SK-N-SH treated with all-trans-retinoic acid at 6 μM for 48 hours (cell line): ENCODE results near the gene BTBD3.
A peak's percentile ranks its signal among the peaks of the same experiment; 100 is the strongest.

Experiments
- ATAC-seq: fragments of 200-7000 bp; cut with Tn5 transposase; 3 replicates; pipeline ENCODE4 v1.9.1; 2020; ENCODE audit warnings: mild to moderate bottlenecking, moderate library complexity
- ARNTL ChIP-seq: fragments of 450-650 bp; formaldehyde crosslinking; IDR thresholded peaks from 2 replicates; pipeline ENCODE4 v1.5.0; 2020; ENCODE audit warnings: low read depth, mild to moderate bottlenecking, moderate library complexity, borderline replicate concordance
- BACH2 ChIP-seq: fragments of 250-450 bp; sonication (Bioruptor Pico); IDR thresholded peaks from 2 replicates; pipeline ENCODE4 v1.9.0; 2021; ENCODE audit warnings: mild to moderate bottlenecking, borderline replicate concordance
- CSDC2 ChIP-seq: fragments of 250-450 bp; sonication (Bioruptor Pico); IDR thresholded peaks from 2 replicates; pipeline ENCODE4 v1.5.0; 2020; ENCODE audit warnings: mild to moderate bottlenecking, moderate library complexity
- ESRRG ChIP-seq: fragments of 250-450 bp; sonication (Bioruptor Pico); IDR thresholded peaks from 2 replicates; pipeline ENCODE4 v1.6.1; 2021; ENCODE audit warnings: mild to moderate bottlenecking
- GLIS3 ChIP-seq: fragments of 250-450 bp; sonication (Bioruptor Pico); IDR thresholded peaks from 2 replicates; pipeline ENCODE4 v1.5.0; 2020; ENCODE audit warnings: mild to moderate bottlenecking, moderate library complexity
- ISL1 ChIP-seq: fragments of 250-450 bp; sonication (Bioruptor Pico); IDR thresholded peaks from 2 replicates; pipeline ENCODE4 v2.1.2; 2022; ENCODE audit warnings: mild to moderate bottlenecking, moderate library complexity
- PPARA ChIP-seq: fragments of 250-450 bp; sonication (Bioruptor Pico); IDR thresholded peaks from 2 replicates; pipeline ENCODE4 v1.5.0; 2020; ENCODE audit warnings: mild to moderate bottlenecking, borderline replicate concordance
- RARB ChIP-seq: fragments of 250-450 bp; sonication (Bioruptor Pico); IDR thresholded peaks from 2 replicates; pipeline ENCODE4 v1.8.0; 2021; ENCODE audit warnings: mild to moderate bottlenecking, moderate library complexity
- TCF4 ChIP-seq: fragments of 250-450 bp; sonication (Bioruptor Pico); IDR thresholded peaks from 2 replicates; pipeline ENCODE4 v1.8.0; 2021; ENCODE audit warnings: mild to moderate bottlenecking, moderate library complexity, borderline replicate concordance
- TOX ChIP-seq: fragments of 250-450 bp; sonication (Bioruptor Pico); IDR thresholded peaks from 2 replicates; pipeline ENCODE4 v1.8.0; 2021; ENCODE audit warnings: mild to moderate bottlenecking, moderate library complexity, borderline replicate concordance
- ZC3H10 ChIP-seq: fragments of 250-450 bp; sonication (Bioruptor Pico); IDR thresholded peaks from 2 replicates; pipeline ENCODE4 v1.5.1; 2021; ENCODE audit warnings: mild to moderate bottlenecking, moderate library complexity
- ZFP3 ChIP-seq: fragments of 250-450 bp; sonication (Bioruptor Pico); IDR thresholded peaks from 2 replicates; pipeline ENCODE4 v1.5.0; 2020; ENCODE audit warnings: mild to moderate bottlenecking, moderate library complexity
- ZFP30 ChIP-seq: fragments of 450-650 bp; formaldehyde crosslinking; IDR thresholded peaks from 2 replicates; pipeline ENCODE4 v1.5.0; 2022; ENCODE audit warnings: mild to moderate bottlenecking, moderate library complexity
- ZNF565 ChIP-seq: fragments of 450-650 bp; formaldehyde crosslinking; conservative IDR thresholded peaks from 2 replicates; pipeline ENCODE4 v1.5.0; 2020; ENCODE audit warnings: low read depth, mild to moderate bottlenecking, moderate library complexity
- ZNF70 ChIP-seq: fragments of 450-650 bp; formaldehyde crosslinking; IDR thresholded peaks from 2 replicates; pipeline ENCODE4 v1.5.0; 2020; ENCODE audit warnings: mild to moderate bottlenecking, moderate library complexity
- ZNF8 ChIP-seq: fragments of 450-650 bp; formaldehyde crosslinking; IDR thresholded peaks from 2 replicates; pipeline ENCODE4 v1.5.0; 2020; ENCODE audit warnings: mild to moderate bottlenecking, moderate library complexity
- TF ChIP-seq, protein P1 (sequence below): fragments of 250-450 bp; sonication (Bioruptor Pico); IDR thresholded peaks from 2 replicates; pipeline ENCODE4 v1.5.0; 2020; ENCODE audit warnings: mild to moderate bottlenecking, moderate library complexity
- TF ChIP-seq, protein P2 (sequence below): fragments of 250-450 bp; sonication (Bioruptor Pico); IDR thresholded peaks from 2 replicates; pipeline ENCODE4 v1.8.0; 2020; ENCODE audit warnings: mild to moderate bottlenecking, moderate library complexity, borderline replicate concordance
- TF ChIP-seq, protein P3 (sequence below): fragments of 250-450 bp; sonication (Bioruptor Pico); IDR thresholded peaks from 2 replicates; pipeline ENCODE4 v1.8.0; 2021; ENCODE audit warnings: low read depth, mild to moderate bottlenecking, moderate library complexity, borderline replicate concordance
- TF ChIP-seq, protein P4 (sequence below): fragments of 250-450 bp; sonication (Bioruptor Pico); IDR thresholded peaks from 2 replicates; pipeline ENCODE4 v1.5.1; 2020; ENCODE audit warnings: low read depth, mild to moderate bottlenecking, moderate library complexity
- TF ChIP-seq, protein P5 (sequence below): fragments of 250-450 bp; sonication (Bioruptor Pico); IDR thresholded peaks from 2 replicates; pipeline ENCODE4 v1.5.1; 2021; ENCODE audit warnings: mild to moderate bottlenecking, moderate library complexity

BTBD3 gene

DNA sequence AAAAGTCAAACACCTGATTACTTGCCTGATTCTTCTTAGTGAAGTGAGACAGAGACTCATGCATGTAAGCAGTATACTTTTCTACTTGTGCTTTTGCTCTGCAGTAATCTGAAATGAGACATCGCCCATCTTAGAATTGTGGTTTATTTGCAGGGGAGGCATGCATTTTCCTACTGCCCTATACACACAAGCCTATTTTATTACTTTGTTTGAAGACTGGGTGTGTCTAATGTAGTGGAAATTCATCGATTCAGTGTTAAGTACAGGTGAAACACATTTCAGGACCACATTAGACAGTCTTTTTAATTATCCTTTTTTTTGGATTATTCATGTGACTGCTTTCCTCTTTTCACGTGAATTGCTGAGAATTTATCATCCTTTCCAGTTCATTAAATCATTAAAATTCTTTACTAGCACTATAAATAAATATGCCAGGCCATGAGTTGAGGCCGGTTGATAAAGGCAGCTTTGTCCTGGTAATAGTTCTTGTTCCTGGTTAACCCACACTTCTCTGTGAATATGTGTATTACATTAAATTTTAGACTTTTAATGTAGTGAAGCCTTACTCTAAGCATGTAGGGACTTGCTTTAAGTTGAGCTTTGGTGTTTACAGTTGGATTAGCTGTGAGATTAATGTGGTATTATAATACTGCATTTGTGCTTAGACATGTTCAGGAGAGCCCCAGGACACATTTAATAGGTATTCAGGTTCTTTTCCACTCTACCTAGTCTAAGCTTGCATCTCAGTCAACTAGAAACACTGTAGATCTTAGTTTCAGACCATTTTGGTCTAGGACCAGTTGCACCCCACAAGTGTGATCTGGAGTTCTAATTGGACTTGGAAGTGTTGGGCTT, 10.8 kb upstream of the BTBD3 start:
- TF ChIP-seq PPARA (CRISPR knock-in tag) = no peak
- peak; percentile 71 for TF ChIP-seq ISL1 (CRISPR knock-in tag)
- no peak for TF ChIP-seq BACH2 (CRISPR knock-in tag)
- TF ChIP-seq, all 23 proteins: peak for 1
- ATAC-seq = no peak

DNA sequence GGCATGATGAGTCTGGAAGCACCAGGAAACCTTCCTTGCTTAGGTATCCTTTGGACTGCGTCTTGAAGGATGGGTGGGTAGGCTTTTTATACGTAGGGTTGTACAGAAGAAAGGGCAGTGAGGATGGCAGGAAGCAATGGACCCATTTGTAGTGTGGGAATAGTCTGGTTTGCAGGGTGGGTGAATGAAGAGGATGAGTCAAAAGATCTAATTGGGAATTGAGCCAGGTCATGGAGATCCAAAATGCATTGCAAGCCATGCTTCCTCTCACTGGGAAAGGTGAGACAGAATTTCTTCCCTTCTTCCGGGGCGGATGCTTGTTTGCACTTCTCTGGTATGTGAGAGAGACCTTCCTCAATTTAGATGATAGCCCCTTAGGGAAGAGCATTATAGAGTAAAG, 10.1 kb upstream of the BTBD3 start:
- TF ChIP-seq, protein P1, sequence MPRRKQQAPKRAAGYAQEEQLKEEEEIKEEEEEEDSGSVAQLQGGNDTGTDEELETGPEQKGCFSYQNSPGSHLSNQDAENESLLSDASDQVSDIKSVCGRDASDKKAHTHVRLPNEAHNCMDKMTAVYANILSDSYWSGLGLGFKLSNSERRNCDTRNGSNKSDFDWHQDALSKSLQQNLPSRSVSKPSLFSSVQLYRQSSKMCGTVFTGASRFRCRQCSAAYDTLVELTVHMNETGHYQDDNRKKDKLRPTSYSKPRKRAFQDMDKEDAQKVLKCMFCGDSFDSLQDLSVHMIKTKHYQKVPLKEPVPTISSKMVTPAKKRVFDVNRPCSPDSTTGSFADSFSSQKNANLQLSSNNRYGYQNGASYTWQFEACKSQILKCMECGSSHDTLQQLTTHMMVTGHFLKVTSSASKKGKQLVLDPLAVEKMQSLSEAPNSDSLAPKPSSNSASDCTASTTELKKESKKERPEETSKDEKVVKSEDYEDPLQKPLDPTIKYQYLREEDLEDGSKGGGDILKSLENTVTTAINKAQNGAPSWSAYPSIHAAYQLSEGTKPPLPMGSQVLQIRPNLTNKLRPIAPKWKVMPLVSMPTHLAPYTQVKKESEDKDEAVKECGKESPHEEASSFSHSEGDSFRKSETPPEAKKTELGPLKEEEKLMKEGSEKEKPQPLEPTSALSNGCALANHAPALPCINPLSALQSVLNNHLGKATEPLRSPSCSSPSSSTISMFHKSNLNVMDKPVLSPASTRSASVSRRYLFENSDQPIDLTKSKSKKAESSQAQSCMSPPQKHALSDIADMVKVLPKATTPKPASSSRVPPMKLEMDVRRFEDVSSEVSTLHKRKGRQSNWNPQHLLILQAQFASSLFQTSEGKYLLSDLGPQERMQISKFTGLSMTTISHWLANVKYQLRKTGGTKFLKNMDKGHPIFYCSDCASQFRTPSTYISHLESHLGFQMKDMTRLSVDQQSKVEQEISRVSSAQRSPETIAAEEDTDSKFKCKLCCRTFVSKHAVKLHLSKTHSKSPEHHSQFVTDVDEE (CRISPR knock-in tag) = no peak
- TF ChIP-seq, protein P2, sequence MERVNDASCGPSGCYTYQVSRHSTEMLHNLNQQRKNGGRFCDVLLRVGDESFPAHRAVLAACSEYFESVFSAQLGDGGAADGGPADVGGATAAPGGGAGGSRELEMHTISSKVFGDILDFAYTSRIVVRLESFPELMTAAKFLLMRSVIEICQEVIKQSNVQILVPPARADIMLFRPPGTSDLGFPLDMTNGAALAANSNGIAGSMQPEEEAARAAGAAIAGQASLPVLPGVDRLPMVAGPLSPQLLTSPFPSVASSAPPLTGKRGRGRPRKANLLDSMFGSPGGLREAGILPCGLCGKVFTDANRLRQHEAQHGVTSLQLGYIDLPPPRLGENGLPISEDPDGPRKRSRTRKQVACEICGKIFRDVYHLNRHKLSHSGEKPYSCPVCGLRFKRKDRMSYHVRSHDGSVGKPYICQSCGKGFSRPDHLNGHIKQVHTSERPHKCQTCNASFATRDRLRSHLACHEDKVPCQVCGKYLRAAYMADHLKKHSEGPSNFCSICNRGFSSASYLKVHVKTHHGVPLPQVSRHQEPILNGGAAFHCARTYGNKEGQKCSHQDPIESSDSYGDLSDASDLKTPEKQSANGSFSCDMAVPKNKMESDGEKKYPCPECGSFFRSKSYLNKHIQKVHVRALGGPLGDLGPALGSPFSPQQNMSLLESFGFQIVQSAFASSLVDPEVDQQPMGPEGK (CRISPR knock-in tag) = no peak
- no peak for TF ChIP-seq CSDC2 (CRISPR knock-in tag)
- ATAC-seq = no peak

DNA sequence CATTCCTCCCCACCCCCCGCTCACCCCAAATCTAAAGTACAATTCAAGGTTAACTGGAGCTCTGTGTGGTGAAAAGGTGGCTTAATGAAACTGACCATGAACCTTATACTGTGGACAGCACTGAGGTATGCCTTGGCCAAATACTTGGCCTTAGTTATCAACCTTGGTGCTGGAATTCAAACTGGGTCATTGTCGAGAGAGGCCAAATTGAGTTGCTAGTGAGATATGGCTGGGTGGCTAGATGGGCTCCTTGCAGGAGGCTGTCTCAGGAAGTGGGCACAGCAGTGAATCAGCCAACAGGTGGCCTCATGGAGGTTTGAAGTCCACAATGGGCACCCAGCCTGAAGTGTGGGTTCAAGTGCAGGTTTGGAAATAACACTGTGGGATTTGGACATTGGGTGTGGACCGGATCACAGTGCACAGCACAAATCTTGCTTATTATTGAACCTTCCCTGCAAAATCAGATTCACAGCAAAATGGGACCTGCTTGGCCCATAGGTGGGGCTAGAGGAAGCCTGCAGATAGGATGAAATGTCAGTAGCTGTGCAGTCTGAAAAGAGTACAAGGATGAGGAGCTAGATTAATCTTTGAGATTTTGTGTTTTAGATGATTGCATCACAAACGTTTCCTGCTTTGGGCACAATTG, 5.6 kb upstream of the BTBD3 start:
- peak; percentile 82 for ATAC-seq
- TF ChIP-seq ESRRG (no peak), ZFP3 (CRISPR knock-in tag) (no peak), TCF4 (no peak), ZC3H10 (CRISPR knock-in tag) (no peak), ZNF565 (no peak), ARNTL (CRISPR knock-in tag) (no peak)
- TF ChIP-seq, protein P3, sequence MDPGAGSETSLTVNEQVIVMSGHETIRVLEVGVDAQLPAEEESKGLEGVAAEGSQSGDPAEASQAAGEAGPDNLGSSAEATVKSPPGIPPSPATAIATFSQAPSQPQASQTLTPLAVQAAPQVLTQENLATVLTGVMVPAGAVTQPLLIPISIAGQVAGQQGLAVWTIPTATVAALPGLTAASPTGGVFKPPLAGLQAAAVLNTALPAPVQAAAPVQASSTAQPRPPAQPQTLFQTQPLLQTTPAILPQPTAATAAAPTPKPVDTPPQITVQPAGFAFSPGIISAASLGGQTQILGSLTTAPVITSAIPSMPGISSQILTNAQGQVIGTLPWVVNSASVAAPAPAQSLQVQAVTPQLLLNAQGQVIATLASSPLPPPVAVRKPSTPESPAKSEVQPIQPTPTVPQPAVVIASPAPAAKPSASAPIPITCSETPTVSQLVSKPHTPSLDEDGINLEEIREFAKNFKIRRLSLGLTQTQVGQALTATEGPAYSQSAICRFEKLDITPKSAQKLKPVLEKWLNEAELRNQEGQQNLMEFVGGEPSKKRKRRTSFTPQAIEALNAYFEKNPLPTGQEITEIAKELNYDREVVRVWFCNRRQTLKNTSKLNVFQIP (CRISPR knock-in tag) = no peak
- TF ChIP-seq, all 23 proteins: peak for 0

DNA sequence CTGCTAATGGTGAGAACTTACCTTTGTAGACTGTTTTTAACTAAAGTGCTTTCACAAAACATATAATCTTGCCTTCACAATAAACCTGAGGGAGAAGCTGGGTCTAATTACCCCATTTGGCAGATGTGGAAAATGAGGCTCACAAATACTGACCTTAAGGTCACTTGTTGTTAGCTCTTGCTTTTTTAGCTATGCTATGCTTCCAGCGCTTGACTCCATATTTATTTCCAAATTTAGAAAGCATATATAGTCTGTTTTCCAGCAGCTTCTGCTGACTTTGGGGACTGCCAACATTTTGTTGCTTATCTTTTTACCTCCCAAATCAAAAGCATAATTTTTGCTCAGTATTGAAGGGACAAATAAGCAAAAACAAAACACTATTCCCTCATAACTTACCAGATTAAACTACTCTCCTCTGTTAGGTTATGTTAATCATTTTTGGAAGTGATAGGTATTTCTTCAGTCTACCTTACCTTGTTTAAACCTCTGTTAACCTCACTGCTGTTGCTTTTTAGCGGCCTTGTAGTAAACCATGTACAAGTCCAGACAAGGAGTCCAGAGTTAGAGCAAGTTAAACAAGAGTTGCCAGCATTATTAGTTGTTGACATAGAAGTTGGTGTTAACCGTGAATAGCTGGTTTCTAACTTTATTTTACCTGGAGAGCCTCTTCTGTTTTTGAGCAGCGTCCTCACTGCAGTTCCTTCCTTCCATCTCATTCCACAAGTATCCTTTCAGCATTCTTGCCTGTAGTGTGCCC, 4.9 kb upstream of the BTBD3 start:
- no peak for TF ChIP-seq ESRRG
- no peak for TF ChIP-seq TCF4
- TF ChIP-seq BACH2 (CRISPR knock-in tag) = no peak
- TF ChIP-seq RARB = no peak
- TF ChIP-seq, protein P4, sequence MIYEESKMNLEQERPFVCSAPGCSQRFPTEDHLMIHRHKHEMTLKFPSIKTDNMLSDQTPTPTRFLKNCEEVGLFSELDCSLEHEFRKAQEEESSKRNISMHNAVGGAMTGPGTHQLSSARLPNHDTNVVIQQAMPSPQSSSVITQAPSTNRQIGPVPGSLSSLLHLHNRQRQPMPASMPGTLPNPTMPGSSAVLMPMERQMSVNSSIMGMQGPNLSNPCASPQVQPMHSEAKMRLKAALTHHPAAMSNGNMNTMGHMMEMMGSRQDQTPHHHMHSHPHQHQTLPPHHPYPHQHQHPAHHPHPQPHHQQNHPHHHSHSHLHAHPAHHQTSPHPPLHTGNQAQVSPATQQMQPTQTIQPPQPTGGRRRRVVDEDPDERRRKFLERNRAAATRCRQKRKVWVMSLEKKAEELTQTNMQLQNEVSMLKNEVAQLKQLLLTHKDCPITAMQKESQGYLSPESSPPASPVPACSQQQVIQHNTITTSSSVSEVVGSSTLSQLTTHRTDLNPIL = no peak
- no peak for TF ChIP-seq TOX (CRISPR knock-in tag)
- TF ChIP-seq ZNF70 (CRISPR knock-in tag) = no peak
- TF ChIP-seq, protein P5, sequence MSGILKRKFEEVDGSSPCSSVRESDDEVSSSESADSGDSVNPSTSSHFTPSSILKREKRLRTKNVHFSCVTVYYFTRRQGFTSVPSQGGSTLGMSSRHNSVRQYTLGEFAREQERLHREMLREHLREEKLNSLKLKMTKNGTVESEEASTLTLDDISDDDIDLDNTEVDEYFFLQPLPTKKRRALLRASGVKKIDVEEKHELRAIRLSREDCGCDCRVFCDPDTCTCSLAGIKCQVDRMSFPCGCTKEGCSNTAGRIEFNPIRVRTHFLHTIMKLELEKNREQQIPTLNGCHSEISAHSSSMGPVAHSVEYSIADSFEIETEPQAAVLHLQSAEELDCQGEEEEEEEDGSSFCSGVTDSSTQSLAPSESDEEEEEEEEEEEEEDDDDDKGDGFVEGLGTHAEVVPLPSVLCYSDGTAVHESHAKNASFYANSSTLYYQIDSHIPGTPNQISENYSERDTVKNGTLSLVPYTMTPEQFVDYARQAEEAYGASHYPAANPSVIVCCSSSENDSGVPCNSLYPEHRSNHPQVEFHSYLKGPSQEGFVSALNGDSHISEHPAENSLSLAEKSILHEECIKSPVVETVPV (CRISPR knock-in tag) = no peak
- TF ChIP-seq ZNF8 = no peak
- TF ChIP-seq GLIS3 = no peak
- TF ChIP-seq ISL1 (CRISPR knock-in tag) = no peak
- no peak for TF ChIP-seq ZFP30 (CRISPR knock-in tag)
- no peak for TF ChIP-seq PPARA (CRISPR knock-in tag)
- no peak for TF ChIP-seq ZFP3 (CRISPR knock-in tag)
- TF ChIP-seq CSDC2 (CRISPR knock-in tag) = no peak
- ATAC-seq = no peak
